GM04503 (cell line): ENCODE data around the gene GRIA3.
"Not testable (repeated sequence)": the region's sequence is repeated elsewhere in the genome, so short reads cannot be mapped to it uniquely, and the experiment has no call there.

Experiments
- DNase-seq: peaks from one replicate; pipeline ENCODE4 v3.0.0-alpha.2; 2012; ENCODE audit warnings: low read depth

Gene GRIA3

GRCh38 chrX:123348468-123348867 is 164.4 kb downstream of the GRIA3 start:
- DNase-seq: no peak

GRCh38 chrX:123350226-123350625 is 166.1 kb downstream of the GRIA3 start:
- no peak for DNase-seq

DNA sequence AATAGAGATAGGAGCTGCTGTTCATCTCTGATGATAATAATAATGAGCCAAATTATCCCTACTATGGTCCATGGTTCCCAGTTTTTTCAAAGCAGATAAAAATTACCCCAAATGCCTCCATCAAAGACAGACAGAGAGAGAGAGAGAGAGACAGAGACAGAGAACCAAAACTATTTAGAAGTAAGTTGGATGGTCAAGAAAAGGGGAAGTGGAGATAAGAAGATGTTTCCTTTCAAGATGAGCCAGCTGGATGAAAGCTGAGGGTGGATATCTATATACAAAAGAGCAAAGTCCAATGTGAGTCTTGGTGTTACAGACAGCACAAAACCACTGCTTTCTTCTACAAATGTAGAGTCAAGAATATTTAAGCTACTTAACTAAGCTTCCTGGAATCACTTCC is 173.9 kb downstream of the GRIA3 start:
- DNase-seq: no peak

GRCh38 chrX:123358457-123358856 is 174.4 kb downstream of the GRIA3 start:
- DNase-seq: no peak

DNA sequence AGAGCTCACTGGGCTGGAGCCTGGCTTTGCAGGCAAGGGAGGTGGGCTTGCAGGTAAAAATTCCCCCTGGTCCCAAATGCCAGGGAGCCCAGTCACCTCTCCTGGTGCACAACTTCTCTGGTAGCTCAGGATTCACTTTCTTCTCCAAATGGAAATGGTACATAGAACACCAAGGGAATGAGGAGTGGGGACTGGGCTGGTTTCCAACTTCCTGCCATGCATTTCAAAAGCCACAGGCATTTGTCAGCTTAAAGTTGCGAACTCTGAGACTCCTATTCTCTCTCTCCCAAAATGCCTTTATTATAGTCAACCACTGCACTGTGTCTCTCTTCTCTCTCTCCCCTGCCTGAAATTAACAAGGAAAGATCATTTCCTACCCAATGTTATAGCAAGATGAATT is 177.3 kb downstream of the GRIA3 start:
- DNase-seq: no peak

- DNase-seq: not testable (repeated sequence)
These were observed 202.1 kb downstream of the GRIA3 start for GRCh38 chrX:123386196-123386595.

- DNase-seq: no peak
These were observed 208.8 kb downstream of the GRIA3 start for GRCh38 chrX:123392921-123393320.

DNA sequence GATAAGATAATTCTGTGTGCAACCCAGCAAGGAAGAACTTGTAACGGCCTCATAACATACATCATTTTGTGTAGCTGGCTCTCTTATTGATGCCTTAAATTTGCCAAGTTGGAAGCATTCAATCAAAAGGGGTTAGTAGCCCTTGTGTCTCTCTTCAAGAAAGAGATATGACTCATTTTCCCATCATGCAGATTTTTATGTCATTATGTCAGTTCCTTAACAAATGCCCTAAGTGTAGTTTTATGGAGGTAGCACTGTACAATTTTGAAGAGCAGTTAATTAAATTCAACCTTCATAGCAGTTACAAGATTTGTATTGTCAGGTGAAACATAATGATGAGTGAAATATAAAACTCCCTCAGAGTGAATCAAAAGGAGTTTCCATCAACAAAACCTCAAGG is 215.6 kb downstream of the GRIA3 start:
- DNase-seq: no peak

DNA sequence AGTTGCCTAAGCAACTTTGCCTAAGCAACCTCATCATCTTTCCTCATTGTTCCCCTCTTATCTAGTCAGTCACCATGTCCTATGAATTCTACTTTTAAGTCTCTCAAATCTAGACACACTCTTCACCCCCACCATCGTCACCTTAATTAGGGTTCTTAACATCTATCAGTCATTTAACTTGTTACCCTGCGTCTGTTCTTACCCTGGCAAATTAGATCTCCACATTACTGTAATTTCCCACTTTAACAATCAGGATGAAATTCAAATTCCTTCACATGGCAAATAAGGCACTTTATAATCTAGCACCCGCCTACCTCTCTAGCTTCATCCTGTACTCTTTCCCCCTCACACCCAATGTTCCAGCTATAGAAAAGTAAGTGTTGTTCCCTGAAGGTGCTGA is 221.2 kb downstream of the GRIA3 start:
- no peak for DNase-seq

- peak; percentile 79 for DNase-seq
These were observed 225.0 kb downstream of the GRIA3 start for GRCh38 chrX:123408821-123409737.

- no peak for DNase-seq
These were observed 238.8 kb downstream of the GRIA3 start for GRCh38 chrX:123422875-123423274.

- peak; percentile 53 for DNase-seq
These were observed 240.5 kb downstream of the GRIA3 start for GRCh38 chrX:123424546-123424945.

DNA sequence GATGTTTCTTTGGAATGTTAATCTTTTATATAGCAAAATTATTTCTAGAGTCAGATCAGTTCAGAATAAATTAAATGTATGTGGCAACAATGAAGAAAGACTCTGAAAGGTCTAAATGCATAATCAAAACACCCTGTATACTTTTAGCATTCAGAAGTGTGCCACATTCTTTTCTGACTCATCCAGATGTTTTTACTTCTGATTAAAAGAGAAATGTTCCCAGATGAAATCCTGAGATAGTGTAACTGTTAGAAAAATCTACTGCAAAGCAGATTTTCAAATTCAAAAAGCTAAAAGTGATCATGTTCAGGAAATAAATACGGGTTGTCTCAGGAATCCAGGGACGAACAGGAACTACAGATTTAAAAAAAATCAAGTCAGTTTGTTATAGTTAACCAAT is 241.4 kb downstream of the GRIA3 start:
- no peak for DNase-seq

DNA sequence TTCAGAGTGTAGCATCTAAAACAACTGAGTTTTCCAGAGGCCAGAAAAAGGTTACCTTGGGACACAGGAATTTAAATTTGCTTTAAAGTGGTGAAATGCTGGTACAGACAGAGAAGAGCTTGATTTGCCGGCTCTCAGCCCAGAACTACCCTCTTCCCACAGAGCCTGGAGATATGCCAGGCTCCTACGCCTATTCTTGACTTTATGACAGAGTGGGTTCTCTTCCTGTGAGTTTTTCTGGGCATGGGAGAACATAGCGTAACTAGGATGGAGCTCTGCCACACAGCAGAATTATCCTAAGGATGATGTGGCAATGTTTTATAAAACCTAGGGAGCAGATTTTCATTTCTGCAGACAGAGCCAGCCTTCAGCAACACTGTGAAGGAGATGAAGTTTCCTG is 241.8 kb downstream of the GRIA3 start:
- DNase-seq: no peak

DNA sequence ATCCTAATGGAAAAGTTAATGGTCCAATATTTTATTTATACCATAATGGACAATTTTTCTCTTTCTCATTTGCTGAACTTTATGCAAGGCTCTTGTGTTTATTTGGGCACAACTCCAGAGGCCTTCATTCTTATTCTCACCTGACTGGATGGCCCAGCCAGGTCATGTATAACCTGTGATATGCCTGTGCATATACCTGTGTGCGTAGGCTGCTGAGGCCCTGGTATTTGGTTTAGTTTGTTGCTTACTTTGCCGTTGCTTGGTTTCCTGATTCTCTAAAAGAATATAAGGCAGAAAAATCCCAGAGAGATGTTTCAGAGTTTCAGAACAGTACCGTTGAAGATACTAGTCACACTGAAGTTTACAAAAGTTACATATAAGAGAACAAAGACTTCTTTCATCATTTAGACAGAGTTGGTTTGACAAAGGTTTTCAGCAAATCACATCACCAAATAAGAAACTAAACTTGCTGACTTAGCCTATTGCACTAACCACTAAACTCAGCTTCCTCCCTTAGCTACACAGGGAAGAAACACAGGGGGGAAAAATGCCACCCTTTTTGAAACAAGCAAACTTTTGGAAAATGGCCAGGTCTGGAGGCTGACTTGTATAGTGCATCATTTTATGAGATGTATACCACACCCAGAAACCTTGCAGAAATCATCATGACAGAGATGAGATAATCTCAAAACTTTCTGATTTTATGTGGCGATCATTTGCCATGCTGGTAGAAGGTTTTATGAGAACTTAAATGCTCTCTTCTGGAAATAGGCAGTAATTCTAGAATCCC is 248.5 kb downstream of the GRIA3 start:
- DNase-seq: no peak

GRCh38 chrX:123436512-123437136 is 252.5 kb downstream of the GRIA3 start:
- DNase-seq: no peak

GRCh38 chrX:123439926-123440325 is 255.8 kb downstream of the GRIA3 start:
- DNase-seq: not testable (repeated sequence)

DNA sequence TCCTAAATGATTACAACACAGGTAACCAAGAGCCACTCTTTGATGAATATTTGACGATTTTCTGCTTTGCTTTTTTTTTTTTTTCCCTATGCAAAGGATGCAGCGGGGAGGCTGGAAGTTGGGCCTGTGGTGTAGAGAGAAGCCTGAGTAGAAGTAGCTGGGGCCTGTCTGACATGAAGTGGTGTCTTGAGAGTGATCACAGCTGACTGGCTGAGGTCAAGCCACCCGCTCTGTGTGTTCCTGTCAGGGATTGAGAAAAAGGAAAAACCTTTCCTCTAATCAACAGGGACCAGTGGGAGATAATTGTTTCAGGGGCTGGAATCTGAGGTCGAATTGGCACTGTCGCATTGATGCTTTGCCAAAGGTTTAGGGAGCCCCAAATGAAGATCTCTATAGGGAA is 258.7 kb downstream of the GRIA3 start:
- no peak for DNase-seq

- DNase-seq: no peak
These were observed 263.4 kb downstream of the GRIA3 start for GRCh38 chrX:123447506-123447905.

DNA sequence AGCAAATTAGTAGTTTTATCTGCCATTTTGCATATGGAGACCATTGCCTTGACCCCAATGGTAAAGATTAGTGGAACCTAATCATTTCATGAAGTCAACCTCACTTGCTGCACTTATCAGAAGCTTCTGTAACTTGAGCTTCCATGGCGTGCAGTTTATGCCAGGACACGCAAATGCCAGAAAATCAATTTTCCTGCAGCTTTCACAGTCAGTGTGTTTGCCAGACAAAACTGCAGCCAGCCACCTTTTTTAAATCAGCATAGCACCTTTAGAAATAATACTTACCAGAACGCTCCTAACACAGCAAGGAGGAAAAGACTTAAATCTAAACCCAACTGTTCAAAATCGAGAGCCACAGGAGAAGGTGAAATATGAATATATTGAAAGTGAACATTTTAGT is 265.3 kb downstream of the GRIA3 start:
- no peak for DNase-seq

DNA sequence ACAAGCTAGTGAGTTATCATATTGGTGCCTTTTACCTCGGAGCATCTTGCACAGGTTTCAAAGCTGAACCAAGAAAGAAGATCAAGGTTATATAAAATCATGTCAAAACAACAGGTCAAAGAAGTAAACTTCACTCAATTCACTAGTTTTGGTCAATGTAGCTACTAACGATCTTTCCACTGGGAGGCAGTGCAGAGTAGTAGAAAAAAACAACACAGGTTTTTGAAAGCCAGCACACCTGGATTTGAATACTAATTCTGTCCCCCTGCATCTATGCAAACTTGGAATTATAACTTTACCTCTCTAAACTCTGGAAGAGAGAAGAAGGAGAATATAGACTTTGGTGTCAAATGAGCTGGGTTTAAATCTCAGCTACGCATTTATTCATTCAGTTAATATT is 266.1 kb downstream of the GRIA3 start:
- DNase-seq: no peak

GRCh38 chrX:123454712-123455431 is 270.8 kb downstream of the GRIA3 start:
- DNase-seq: no peak
